GM19193 (cell line): ENCODE data around the gene FURIN.

Experiments used
- POLR2A ChIP-seq: IDR thresholded peaks from 4 replicates; pipeline ENCODE4 v1.6.1; 2011; ENCODE audit not compliant: insufficient read depth, insufficient read length; ENCODE audit errors: extremely low read depth

The FURIN gene

DNA sequence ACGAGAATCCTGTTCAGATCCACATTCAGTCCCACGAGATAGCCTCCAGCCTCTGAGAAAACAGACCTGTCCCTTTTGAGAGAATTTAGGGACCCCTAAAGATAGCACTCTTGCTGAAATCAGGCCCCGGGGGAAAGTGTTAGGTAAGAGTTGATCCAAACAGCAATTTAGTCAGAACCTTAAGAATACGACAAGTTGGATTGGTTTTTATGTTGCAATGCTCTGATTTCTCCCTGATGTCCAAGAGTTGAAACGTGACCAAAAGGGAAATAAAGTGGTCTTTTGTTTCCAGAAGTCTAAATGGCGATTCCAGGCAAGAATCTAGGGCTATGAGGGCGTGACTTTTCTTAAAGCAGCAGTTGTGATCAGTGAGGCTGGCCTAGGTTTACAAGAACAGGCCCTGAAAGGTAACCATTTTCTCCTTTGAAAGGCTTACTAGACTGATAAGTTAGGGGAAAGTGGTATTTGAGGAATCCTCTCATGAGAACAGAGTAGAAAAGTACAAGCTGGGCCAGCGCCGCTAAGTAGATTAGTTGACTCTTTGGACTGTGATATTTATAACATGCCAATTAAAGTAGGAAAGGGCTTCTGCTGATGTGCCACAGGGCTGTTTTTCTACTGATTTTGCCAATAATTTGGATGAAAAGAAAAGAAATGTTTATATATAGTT lies 39.6 kb downstream of the FURIN start:
- no peak for TF ChIP-seq POLR2A

DNA sequence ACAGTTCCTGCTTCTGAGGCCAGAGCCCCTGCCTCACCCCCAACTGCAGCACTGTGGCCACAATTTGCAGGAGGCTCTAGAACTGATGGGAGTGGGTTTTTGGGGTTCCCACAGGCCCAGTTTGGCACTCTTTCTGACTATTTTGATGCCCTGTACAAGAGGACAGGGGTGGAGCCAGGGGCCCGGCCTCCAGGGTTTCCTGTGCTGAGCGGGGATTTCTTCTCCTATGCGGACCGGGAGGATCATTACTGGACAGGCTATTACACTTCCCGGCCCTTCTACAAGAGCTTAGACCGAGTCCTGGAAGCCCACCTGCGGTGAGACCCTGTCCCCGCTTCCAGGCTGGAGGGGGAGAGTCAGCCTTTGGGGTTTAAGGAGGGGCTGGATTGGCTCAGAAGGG lies 41.6 kb downstream of the FURIN start:
- TF ChIP-seq POLR2A, result no peak

- TF ChIP-seq POLR2A, result no peak
These were observed 42.3 kb downstream of the FURIN start for GRCh38 chr15:90910441-90911301.

DNA sequence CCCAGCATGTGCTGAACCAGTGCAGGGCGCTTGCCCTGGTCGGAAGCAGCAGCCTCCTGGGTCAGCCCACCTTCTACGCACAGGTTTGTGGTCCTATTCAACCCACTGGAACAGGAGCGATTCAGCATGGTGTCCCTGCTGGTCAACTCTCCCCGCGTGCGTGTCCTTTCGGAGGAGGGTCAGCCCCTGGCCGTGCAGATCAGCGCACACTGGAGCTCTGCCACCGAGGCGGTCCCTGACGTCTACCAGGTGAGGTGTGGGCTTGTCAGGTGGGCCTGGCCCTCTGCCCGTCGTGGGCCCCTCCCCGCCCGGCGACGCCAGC lies 42.9 kb downstream of the FURIN start:
- no peak for TF ChIP-seq POLR2A

- no peak for TF ChIP-seq POLR2A
These were observed 43.8 kb downstream of the FURIN start for GRCh38 chr15:90911906-90912769.

- no peak for TF ChIP-seq POLR2A
These were observed 44.3 kb downstream of the FURIN start for GRCh38 chr15:90912770-90913075.

GRCh38 chr15:90913398-90913944 lies 45.1 kb downstream of the FURIN start:
- TF ChIP-seq POLR2A, result no peak

DNA sequence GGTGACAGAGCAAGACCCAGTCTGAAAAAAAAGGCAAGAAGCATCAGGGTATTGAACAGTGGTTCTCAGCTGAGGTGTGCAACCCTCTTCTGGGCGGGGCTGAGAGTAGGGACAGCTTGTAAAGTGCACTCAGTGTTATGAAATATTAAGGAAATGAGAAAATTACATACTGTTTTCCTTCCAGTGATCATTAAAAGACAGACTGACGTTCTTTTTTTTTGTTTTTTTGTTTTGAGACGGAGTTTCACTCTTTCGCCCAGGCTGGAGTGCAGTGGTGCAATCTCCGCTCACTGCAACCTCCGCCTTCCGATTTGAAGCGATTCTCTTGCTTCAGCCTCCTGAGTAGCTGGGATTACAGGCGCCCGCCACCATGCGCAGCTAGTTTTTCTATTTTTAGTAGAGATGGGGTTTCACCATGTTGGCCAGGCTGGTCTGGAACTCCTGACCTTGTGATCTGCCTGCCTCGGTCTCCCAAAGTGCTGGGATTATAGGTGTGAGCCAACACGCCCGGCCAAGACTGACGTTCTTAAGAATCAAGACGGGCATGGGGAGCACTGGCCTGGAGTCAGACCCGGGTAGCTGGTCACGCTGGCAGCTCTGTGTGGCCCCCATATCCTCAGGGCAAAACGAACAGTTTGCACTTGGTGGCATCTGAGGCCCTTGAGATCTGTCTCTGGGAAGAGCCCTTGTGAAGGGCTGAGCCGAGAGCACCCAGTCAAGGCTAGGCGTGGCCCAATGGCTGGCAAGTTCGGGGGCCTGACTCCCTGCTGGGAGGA lies 46.1 kb downstream of the FURIN start:
- no peak for TF ChIP-seq POLR2A

DNA sequence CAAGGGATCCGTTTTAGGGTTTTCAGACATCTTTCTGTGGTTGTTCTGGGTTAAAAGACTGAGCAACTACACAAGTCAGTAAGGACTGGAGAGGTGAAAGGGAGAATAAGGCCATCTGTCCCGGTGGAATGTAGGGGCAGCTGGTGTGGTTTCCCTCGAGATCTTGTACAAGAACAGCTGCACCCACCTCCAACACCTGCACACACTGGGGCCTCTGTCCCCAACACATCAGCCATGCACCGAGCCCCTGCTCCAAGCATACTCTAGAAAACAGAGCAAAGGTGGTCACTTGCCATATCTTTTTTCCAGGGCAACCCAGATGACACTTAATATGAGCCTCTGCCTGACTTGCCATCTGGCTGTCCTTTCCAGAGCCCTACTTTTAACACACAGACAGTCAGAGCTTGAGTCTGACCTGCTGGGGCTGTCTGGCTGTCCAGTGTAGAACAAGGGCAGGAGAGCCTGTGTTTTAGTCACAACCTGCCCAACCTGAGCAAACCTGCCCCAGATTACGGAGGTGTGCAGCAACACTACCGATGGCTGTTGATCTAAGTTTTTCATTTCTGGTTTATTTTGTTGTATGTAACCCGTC lies 46.9 kb downstream of the FURIN start:
- no peak for TF ChIP-seq POLR2A

DNA sequence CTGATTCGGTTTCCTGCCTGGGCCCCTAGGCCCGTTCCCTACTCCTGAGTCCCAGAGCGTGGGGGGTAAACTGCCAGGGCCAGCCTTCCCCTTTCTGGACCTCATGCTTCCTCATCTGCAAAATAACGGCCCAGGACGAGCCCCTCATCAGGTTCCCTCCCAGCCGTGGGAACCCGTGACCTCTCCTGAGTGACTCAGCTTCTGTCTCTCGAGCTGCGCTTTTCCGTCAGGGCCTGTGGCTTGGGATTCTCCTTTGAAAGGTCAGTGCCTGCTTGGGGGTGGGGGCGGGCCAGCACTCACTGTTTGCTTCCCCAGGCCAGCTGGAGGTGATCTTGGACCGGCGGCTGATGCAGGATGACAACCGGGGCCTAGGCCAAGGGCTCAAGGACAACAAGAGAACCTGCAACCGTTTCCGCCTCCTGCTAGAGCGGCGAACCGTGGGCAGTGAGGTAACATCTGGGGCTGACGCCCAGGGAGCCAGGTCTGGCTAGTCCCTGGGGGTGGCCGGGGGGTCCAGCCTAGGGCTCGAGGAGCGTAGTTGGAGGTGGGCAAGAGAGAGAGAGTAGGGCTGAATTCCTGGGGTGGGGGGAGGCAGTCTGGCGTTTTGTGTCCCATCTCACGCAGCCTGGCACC lies 47.5 kb downstream of the FURIN start:
- no peak for TF ChIP-seq POLR2A

- no peak for TF ChIP-seq POLR2A
These were observed 48.1 kb downstream of the FURIN start for GRCh38 chr15:90916461-90916860.

- TF ChIP-seq POLR2A, result no peak
These were observed 49.2 kb downstream of the FURIN start for GRCh38 chr15:90917569-90917968.

DNA sequence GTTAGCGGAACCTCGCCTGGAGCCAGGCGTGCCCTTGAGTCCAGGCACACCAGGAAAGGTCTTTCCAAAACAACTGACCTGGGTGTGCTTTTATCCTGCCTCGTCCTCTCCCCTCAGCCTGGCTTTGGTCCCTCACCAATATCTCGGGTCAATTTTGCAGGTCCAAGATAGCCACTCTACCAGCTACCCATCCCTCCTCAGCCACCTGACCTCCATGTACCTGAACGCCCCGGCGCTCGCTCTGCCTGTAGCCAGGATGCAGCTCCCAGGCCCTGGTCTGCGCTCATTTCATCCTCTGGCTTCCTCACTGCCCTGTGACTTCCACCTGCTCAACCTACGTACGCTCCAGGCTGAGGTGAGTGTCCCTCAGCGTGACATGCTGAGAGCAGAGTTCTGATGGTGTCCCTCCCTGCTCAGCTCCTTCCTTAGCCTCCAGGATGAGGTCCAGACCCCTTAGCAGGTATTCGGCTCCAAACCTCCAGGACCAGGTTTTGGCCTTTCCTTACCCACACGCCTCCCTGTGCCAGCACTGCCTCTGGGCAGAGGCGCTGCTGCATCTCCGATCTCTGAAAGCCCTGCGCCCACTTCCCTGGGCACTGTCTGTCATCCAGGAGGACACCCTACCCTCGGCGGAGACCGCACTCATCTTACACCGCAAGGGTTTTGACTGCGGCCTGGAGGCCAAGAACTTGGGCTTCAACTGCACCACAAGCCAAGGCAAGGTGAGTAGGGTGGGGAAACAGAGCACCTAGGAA lies 49.8 kb downstream of the FURIN start:
- TF ChIP-seq POLR2A, result no peak
